Gastrocnemius medialis (tissue), 4 donors: ENCODE data around the gene HBE1.

Source experiments
- POLR2A ChIP-seq, 2 donors: fragments of 450-650 bp; IDR thresholded peaks; one replicate each; pipeline ENCODE4 v1.6.1; 2017; ENCODE audit warnings: antibody characterized with exemption in 2 of 2, mild to moderate bottlenecking in 2 of 2, moderate library complexity in 2 of 2
- TF ChIP-seq, protein P1 (sequence below), 5 experiments: fragments of 450-650 bp in 3 of 5; fragments of 200-600 bp in 2 of 5; sonication (generic) in 2 of 5; IDR thresholded peaks in 4 of 5; conservative IDR thresholded peaks in 1 of 5; 1 replicate in 4 of 5; 2 replicates in 1 of 5; pipeline ENCODE4 v1.5.1; 2016 to 2019; ENCODE audit warnings: antibody characterized with exemption in 5 of 5, mild to moderate bottlenecking in 3 of 5, moderate library complexity in 3 of 5

DNA sequence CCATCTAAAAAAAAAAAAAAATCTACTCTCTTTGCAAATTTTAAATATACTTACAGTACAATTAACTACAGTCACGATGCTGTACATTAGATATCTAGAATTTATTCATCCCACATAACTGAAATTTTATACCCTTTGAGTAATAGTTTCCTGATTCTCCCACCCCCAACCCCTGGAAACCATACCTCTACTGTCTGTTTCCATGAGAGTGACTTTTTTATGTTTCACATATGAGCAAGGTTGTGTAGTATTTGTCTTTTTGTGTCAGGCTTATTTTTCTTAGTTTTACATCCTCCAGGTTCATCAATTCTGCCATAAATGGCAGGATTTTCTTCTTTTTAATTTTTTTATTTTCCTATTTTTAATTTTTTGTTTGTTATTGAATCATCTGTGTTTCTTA, 46.1 kb downstream of the HBE1 start:
- TF ChIP-seq, protein P1, sequence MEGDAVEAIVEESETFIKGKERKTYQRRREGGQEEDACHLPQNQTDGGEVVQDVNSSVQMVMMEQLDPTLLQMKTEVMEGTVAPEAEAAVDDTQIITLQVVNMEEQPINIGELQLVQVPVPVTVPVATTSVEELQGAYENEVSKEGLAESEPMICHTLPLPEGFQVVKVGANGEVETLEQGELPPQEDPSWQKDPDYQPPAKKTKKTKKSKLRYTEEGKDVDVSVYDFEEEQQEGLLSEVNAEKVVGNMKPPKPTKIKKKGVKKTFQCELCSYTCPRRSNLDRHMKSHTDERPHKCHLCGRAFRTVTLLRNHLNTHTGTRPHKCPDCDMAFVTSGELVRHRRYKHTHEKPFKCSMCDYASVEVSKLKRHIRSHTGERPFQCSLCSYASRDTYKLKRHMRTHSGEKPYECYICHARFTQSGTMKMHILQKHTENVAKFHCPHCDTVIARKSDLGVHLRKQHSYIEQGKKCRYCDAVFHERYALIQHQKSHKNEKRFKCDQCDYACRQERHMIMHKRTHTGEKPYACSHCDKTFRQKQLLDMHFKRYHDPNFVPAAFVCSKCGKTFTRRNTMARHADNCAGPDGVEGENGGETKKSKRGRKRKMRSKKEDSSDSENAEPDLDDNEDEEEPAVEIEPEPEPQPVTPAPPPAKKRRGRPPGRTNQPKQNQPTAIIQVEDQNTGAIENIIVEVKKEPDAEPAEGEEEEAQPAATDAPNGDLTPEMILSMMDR (IDR thresholded peaks at IDR 0.05 in 4 of 5, conservative IDR thresholded peaks at IDR 0.05 in 1 of 5), result no peak
- TF ChIP-seq POLR2A (IDR thresholded peaks at IDR 0.05), result no peak
